HepG2 (cell line): ENCODE data around the gene HMGCR. TPM values are rescaled to one million over a fixed set of nuclear protein-coding genes. Genes with fewer than 3 reads are reported as not detected.

Experiments used
- ADNP ChIP-seq: sonication (generic); formaldehyde crosslinking; IDR thresholded peaks from 2 replicates; pipeline ENCODE4 v1.4.0; 2020; ENCODE audit warnings: missing genetic modification reagents
- CREM ChIP-seq, 2 experiments: sonication (generic) in 1 of 2; formaldehyde crosslinking in 1 of 2; IDR thresholded peaks; 2 replicates each; pipeline versions ENCODE4 v1.4.0 to v1.6.1; 2016 to 2020; ENCODE audit warnings: antibody characterized with exemption in 1 of 2, mild to moderate bottlenecking in 1 of 2, missing genetic modification reagents in 1 of 2
- FOXK1 ChIP-seq: sonication (generic); formaldehyde crosslinking; IDR thresholded peaks from 2 replicates; pipeline ENCODE4 v1.4.0; 2020; ENCODE audit warnings: low read depth, missing genetic modification reagents, borderline replicate concordance
- HDAC2 ChIP-seq: sonication (generic); formaldehyde crosslinking; IDR thresholded peaks from 2 replicates; pipeline ENCODE4 v1.4.0; 2020; ENCODE audit warnings: missing genetic modification reagents
- HNF4A ChIP-seq: sonication (generic); formaldehyde crosslinking; IDR thresholded peaks from 2 replicates; pipeline ENCODE4 v1.4.0; 2020; ENCODE audit warnings: missing genetic modification reagents
- KAT8 ChIP-seq: IDR thresholded peaks from 2 replicates; pipeline ENCODE4 v1.6.1; 2016; ENCODE audit warnings: missing genetic modification reagents, missing compliant biosample characterization
- KDM6A ChIP-seq: IDR thresholded peaks from 2 replicates; pipeline ENCODE4 v1.6.1; 2016; ENCODE audit warnings: low read depth
- POGZ ChIP-seq: sonication (generic); formaldehyde crosslinking; IDR thresholded peaks from 2 replicates; pipeline ENCODE4 v1.4.0; 2020; ENCODE audit warnings: mild to moderate bottlenecking, missing genetic modification reagents
- RARA ChIP-seq: IDR thresholded peaks from 2 replicates; pipeline ENCODE4 v1.6.1; 2016; ENCODE audit warnings: missing genetic modification reagents, missing compliant biosample characterization
- SIX1 ChIP-seq: sonication (generic); formaldehyde crosslinking; IDR thresholded peaks from 2 replicates; pipeline ENCODE4 v1.4.0; 2020; ENCODE audit warnings: missing genetic modification reagents, borderline replicate concordance
- SOX6 ChIP-seq, 2 experiments: fragments of 450-650 bp in 1 of 2; sonication (generic) in 1 of 2; formaldehyde crosslinking in 1 of 2; IDR thresholded peaks; 2 replicates each; pipeline versions ENCODE4 v1.4.0 to v1.6.1; 2017 to 2020; ENCODE audit warnings: antibody characterized with exemption in 1 of 2, mild to moderate bottlenecking in 1 of 2, missing genetic modification reagents in 1 of 2
- TCF7 ChIP-seq: sonication (generic); IDR thresholded peaks from 2 replicates; pipeline ENCODE4 v1.6.1; 2016; ENCODE audit warnings: antibody characterized with exemption, low read depth
- TEAD3 ChIP-seq: optimal IDR thresholded peaks from 2 replicates; pipeline ENCODE3; 2016; ENCODE audit warnings: borderline replicate concordance
- THRA ChIP-seq: sonication (generic); formaldehyde crosslinking; IDR thresholded peaks from 2 replicates; pipeline ENCODE4 v1.4.0; 2020; ENCODE audit warnings: missing genetic modification reagents, borderline replicate concordance
- ZFX ChIP-seq: sonication (generic); formaldehyde crosslinking; IDR thresholded peaks from 2 replicates; pipeline ENCODE4 v1.4.0; 2020; ENCODE audit warnings: mild to moderate bottlenecking, low read depth, missing genetic modification reagents, moderate library complexity
- ZGPAT ChIP-seq: IDR thresholded peaks from 2 replicates; pipeline ENCODE4 v1.6.1; 2016; ENCODE audit warnings: mild to moderate bottlenecking
- ZKSCAN1 ChIP-seq: fragments of 150-350 bp; IDR thresholded peaks from 2 replicates; pipeline ENCODE4 v1.6.1; 2014; ENCODE audit warnings: low read length
- ZNF460 ChIP-seq: sonication (generic); formaldehyde crosslinking; IDR thresholded peaks from 2 replicates; pipeline ENCODE4 v1.5.1; 2020; ENCODE audit warnings: missing genetic modification reagents, mild to moderate bottlenecking, borderline replicate concordance
- ZNF530 ChIP-seq: sonication (generic); formaldehyde crosslinking; IDR thresholded peaks from 2 replicates; pipeline ENCODE4 v1.5.0; 2020; ENCODE audit warnings: low read depth, mild to moderate bottlenecking, missing genetic modification reagents
- ZNF556 ChIP-seq: sonication (generic); formaldehyde crosslinking; IDR thresholded peaks from 2 replicates; pipeline ENCODE4 v1.4.0; 2020; ENCODE audit warnings: mild to moderate bottlenecking, missing genetic modification reagents, borderline replicate concordance
- ZNF670 ChIP-seq: sonication (generic); formaldehyde crosslinking; IDR thresholded peaks from 2 replicates; pipeline ENCODE4 v1.8.0; 2022; ENCODE audit warnings: mild to moderate bottlenecking, missing genetic modification reagents, borderline replicate concordance
- polyA plus RNA-seq, 8 experiments: library from polyadenylated mRNA; depleted of rRNA in 3 of 8; stranded (reverse) in 7 of 8; unstranded in 1 of 8; fragments of >200 nt; fragmentation: Illumina TruSeq in 4 of 8; extraction: Trizol in 4 of 8; gene quantifications; 2 replicates each; pipeline versions ENCODE4 v1.2.1 to v1.2.3, GENCODE V29; 2011 to 2016; ENCODE audit warnings: low read depth in 4 of 8, missing spikeins in 1 of 8, mixed read lengths in 1 of 8; ENCODE audit not compliant: insufficient read depth in 1 of 8
- total RNA-seq, 5 experiments: library from RNA; depleted of rRNA; stranded (reverse); fragments of >200 nt; fragmentation: Illumina TruSeq; extraction: Trizol; gene quantifications; 2 replicates each; pipeline ENCODE4 v1.2.3, GENCODE V29; 2016; ENCODE audit warnings: low read depth in 1 of 5
- TF ChIP-seq, protein P1 (sequence below): IDR thresholded peaks from 2 replicates; pipeline ENCODE4 v1.6.1; 2012; ENCODE audit warnings: low read depth, low read length, improper control_type of control experiment
- TF ChIP-seq, protein P2 (sequence below): sonication (generic); IDR thresholded peaks from 2 replicates; pipeline ENCODE4 v1.6.1; 2016; ENCODE audit warnings: low read depth, borderline replicate concordance

HMGCR gene
- total and polyA plus RNA-seq, 2 of the 13 experiments (the other 11 are each of a cell fraction or from before 2014, with no cell fraction given) = 43.0 to 144 TPM

GRCh38 chr5:75331095-75332090 lies 5.6 kb upstream of the HMGCR start (continued):
- TF ChIP-seq, protein P1, sequence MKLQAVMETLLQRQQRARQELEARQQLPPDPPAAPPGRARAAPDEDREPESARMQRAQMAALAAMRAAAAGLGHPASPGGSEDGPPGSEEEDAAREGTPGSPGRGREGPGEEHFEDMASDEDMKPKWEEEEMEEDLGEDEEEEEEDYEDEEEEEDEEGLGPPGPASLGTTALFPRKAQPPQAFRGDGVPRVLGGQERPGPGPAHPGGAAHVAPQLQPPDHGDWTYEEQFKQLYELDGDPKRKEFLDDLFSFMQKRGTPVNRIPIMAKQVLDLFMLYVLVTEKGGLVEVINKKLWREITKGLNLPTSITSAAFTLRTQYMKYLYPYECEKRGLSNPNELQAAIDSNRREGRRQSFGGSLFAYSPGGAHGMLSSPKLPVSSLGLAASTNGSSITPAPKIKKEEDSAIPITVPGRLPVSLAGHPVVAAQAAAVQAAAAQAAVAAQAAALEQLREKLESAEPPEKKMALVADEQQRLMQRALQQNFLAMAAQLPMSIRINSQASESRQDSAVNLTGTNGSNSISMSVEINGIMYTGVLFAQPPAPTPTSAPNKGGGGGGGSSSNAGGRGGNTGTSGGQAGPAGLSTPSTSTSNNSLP = peak; percentile 28; the same call in 1 of the 2 replicates
- peak; percentile 56 for TF ChIP-seq CREM (IDR thresholded peaks at IDR 0.05)
- TF ChIP-seq CREM (CRISPR knock-in tag; IDR thresholded peaks at IDR 0.05) = no peak
- TF ChIP-seq, protein P2, sequence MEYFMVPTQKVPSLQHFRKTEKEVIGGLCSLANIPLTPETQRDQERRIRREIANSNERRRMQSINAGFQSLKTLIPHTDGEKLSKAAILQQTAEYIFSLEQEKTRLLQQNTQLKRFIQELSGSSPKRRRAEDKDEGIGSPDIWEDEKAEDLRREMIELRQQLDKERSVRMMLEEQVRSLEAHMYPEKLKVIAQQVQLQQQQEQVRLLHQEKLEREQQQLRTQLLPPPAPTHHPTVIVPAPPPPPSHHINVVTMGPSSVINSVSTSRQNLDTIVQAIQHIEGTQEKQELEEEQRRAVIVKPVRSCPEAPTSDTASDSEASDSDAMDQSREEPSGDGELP = peak; percentile 42; the same call in 1 of the 2 replicates
- 0 out of 2 replicates have a peak, but pooled peaks have one; percentile 34 for TF ChIP-seq KDM6A (CRISPR knock-in tag)
- TF ChIP-seq ZNF530 (CRISPR knock-in tag) = no peak
- TF ChIP-seq HNF4A (CRISPR knock-in tag) = peak; percentile 73
- peak; percentile 90; the same call in 1 of the 2 replicates for TF ChIP-seq THRA (CRISPR knock-in tag)
- TF ChIP-seq ZFX = peak; percentile 14; the same call in 1 of the 2 replicates
- 0 out of 2 replicates have a peak, but pooled peaks have one; percentile 35 for TF ChIP-seq ZGPAT (CRISPR knock-in tag)
- no peak for TF ChIP-seq SOX6 (IDR thresholded peaks at IDR 0.05)
- TF ChIP-seq SOX6 (CRISPR knock-in tag; IDR thresholded peaks at IDR 0.05) = peak; percentile 38; the same call in 1 of the 2 replicates
- peak; percentile 52; the same call in 1 of the 2 replicates for TF ChIP-seq ZNF460
- TF ChIP-seq TCF7 = 0 out of 2 replicates have a peak, but pooled peaks have one; percentile 11
- TF ChIP-seq FOXK1 (CRISPR knock-in tag) = no peak
- 0 out of 2 replicates have a peak, but pooled peaks have one; percentile 13 for TF ChIP-seq POGZ (CRISPR knock-in tag)
- no peak for TF ChIP-seq ZNF670 (CRISPR knock-in tag)
- TF ChIP-seq HDAC2 = 0 out of 2 replicates have a peak, but pooled peaks have one; percentile 35
- peak; percentile 85 for TF ChIP-seq ADNP (CRISPR knock-in tag)
- TF ChIP-seq ZKSCAN1 = no peak
- peak; percentile 25; the same call in 1 of the 2 replicates for TF ChIP-seq KAT8
- peak; percentile 44 for TF ChIP-seq TEAD3 (CRISPR knock-in tag)
- 0 out of 2 replicates have a peak, but pooled peaks have one; percentile 19 for TF ChIP-seq SIX1 (CRISPR knock-in tag)
- peak; percentile 31; the same call in 1 of the 2 replicates for TF ChIP-seq ZNF556 (CRISPR knock-in tag)
- peak; percentile 27; the same call in 1 of the 2 replicates for TF ChIP-seq RARA (CRISPR knock-in tag)
